HCT116 (cell line): ENCODE data around the gene HSPA12B.

Experiments used
- CEBPB ChIP-seq: IDR thresholded peaks from 2 replicates; pipeline ENCODE4 v1.6.1; 2012; ENCODE audit warnings: low read depth
- CTCF ChIP-seq, 3 experiments: fragments of 200-600 bp in 1 of 3; sonication (generic) in 1 of 3; IDR thresholded peaks in 2 of 3; conservative IDR thresholded peaks in 1 of 3; 2 replicates each; pipeline ENCODE4 v1.5.1; 2012 to 2017; ENCODE audit warnings: low read depth in 2 of 3, low read length in 2 of 3, antibody characterized with exemption in 1 of 3, borderline replicate concordance in 1 of 3, control low read depth in 1 of 3, mild to moderate bottlenecking in 1 of 3, mixed read lengths in 1 of 3, mixed run types in 1 of 3, moderate library complexity in 1 of 3; ENCODE audit not compliant: insufficient read depth in 1 of 3
- FOSL1 ChIP-seq: IDR thresholded peaks from 2 replicates; pipeline ENCODE4 v1.6.1; 2012; ENCODE audit warnings: low read depth
- JUND ChIP-seq: IDR thresholded peaks from 2 replicates; pipeline ENCODE4 v1.6.1; 2012
- POLR2A ChIP-seq: IDR thresholded peaks from 2 replicates; pipeline ENCODE4 v1.7.0; 2011; ENCODE audit warnings: borderline replicate concordance; ENCODE audit not compliant: insufficient read depth, insufficient read length; ENCODE audit errors: extremely low read depth
- REST ChIP-seq: IDR thresholded peaks from 2 replicates; pipeline ENCODE4 v1.6.1; 2012; ENCODE audit warnings: low read depth
- SP1 ChIP-seq: IDR thresholded peaks from 2 replicates; pipeline ENCODE4 v1.6.1; 2012; ENCODE audit warnings: low read depth
- SRF ChIP-seq: IDR thresholded peaks from 2 replicates; pipeline ENCODE4 v1.6.1; 2012; ENCODE audit warnings: low read depth

- TF ChIP-seq CTCF (IDR thresholded peaks at IDR 0.05 in 2 of 3, conservative IDR thresholded peaks at IDR 0.05 in 1 of 3; ENCODE audit: borderline replicate concordance in 1 of 3, insufficient read depth in 1 of 3, low read depth in 2 of 3, low read length in 2 of 3) (no peak), REST (no peak), JUND (no peak), CEBPB (no peak), SRF (no peak), POLR2A (no peak), FOSL1 (no peak), SP1 (no peak)
Measured at GRCh38 chr20:3697588-3698305, 34.7 kb upstream of the HSPA12B start.
